Activated CD8-positive, alpha-beta memory T cell treated with anti-CD3 and anti-CD28 coated beads for 4 hours (primary cell): Measurements from ENCODE around the gene SYMPK.

Experiments used
- DNase-seq, 2 donors: peaks; one replicate each; pipeline ENCODE4 v3.0.0-alpha.2; 2020; ENCODE audit warnings: low read depth in 2 of 2

The SYMPK gene

GRCh38 chr19:45781214-45782161, 81.5 kb downstream of the SYMPK start:
- no peak for DNase-seq

GRCh38 chr19:45780448-45781213, 82.3 kb downstream of the SYMPK start:
- DNase-seq, result no peak

GRCh38 chr19:45780146-45780447, 82.8 kb downstream of the SYMPK start:
- DNase-seq, result no peak

- DNase-seq, result peak; percentile 59 to 63
Observed at GRCh38 chr19:45779231-45780145, 83.5 kb downstream of the SYMPK start.

DNA sequence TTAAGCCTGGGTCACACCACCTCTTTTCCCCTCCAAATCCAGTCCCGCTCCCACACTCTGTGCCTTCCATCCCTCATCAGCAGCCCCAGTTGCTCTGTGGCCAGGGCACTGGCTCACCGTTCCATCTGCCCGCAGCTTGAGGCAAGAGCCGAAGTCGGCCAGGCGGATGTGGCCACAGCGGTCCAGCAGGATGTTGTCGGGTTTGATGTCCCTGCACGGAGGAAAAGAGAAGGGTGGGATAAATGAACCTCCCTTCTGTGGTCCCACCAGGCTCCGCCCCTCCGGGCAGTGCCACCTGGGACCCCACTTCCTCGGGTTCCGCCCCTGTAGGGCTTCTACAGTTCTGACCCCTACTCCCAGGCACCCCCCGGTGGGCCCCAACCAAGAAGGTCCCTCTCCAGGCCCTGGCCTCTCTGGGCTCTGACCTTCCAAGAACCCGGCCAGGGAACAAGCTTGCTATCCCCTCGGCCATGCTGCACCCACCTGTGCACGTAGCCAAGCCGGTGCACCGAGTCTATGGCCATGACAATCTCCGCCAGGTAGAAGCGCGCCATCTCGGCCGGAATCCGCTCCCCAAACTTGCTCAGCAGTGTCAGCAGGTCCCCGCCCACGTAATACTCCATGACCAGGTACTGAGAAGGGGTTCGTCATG, 84.8 kb downstream of the SYMPK start:
- no peak for DNase-seq

- DNase-seq, result no peak
Observed at GRCh38 chr19:45777395-45777961, 85.5 kb downstream of the SYMPK start.

GRCh38 chr19:45774765-45775164, 88.2 kb downstream of the SYMPK start:
- DNase-seq, result no peak

- DNase-seq, result no peak
Observed at GRCh38 chr19:45773384-45773783, 89.6 kb downstream of the SYMPK start.

- no peak for DNase-seq
Observed at GRCh38 chr19:45772912-45773311, 90.0 kb downstream of the SYMPK start.

DNA sequence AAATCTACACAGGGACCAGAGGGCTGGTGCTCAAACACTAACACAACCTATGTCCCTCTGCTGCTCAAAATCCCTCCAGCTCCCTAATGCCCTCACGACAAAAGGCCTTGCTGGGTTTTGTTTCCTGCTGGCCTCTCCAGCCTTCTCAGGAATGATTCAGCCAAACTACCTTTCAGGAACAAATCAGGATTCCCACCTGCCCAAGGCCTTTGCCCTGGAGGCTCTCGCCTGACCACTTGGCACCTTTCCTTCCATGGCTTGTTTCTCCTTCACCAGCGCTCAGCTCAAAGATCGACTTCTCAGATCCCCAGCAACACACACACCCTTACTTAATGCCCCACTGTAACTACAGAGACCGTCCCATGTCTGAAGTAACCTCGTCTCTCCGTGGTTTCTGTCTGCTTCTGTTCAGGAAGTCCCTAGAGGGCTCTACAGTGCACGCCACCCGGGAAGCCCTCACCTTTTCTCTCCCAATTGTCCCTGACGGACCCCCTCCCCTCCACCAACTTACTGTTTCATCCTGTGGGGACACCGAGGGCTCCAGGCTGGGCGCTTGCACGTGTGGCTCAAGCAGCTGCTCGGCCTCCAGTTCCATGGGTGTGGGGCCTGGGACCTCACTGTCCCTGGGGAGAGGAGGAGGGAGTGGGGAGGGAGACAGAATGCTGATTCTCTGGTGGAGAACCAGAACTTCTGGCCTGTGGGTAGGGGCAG, 90.7 kb downstream of the SYMPK start:
- no peak for DNase-seq

DNA sequence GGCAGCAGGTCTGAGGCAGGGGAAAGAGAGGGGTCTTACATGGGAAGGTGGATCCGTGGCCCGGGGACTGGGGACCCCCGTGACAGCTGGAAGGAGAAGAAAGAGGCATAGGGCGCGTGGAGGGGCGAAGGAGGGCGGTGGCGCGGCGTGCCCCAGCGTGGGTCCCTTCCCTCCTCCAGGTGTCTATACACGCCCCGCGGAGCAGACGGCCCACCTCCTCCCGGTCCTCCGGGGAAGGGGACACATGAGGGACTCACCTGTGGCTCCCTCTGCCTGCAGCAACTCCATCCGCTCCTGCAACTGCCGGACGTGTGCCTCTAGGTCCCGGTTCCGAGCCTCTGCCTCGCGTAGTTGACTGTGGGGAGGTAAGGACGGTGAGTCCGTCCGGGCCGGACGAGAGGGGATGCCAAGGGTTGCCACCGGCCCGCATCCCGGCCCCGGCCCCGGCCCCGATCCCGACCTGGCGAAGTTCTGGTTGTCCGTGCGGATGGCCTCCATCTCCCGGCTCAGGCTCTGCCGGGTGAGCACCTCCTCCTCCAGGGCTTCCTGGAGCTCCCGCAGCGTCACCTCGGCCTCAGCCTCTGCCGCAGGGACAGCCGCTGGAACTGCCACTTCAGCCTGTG, 91.5 kb downstream of the SYMPK start:
- DNase-seq, result no peak

DNA sequence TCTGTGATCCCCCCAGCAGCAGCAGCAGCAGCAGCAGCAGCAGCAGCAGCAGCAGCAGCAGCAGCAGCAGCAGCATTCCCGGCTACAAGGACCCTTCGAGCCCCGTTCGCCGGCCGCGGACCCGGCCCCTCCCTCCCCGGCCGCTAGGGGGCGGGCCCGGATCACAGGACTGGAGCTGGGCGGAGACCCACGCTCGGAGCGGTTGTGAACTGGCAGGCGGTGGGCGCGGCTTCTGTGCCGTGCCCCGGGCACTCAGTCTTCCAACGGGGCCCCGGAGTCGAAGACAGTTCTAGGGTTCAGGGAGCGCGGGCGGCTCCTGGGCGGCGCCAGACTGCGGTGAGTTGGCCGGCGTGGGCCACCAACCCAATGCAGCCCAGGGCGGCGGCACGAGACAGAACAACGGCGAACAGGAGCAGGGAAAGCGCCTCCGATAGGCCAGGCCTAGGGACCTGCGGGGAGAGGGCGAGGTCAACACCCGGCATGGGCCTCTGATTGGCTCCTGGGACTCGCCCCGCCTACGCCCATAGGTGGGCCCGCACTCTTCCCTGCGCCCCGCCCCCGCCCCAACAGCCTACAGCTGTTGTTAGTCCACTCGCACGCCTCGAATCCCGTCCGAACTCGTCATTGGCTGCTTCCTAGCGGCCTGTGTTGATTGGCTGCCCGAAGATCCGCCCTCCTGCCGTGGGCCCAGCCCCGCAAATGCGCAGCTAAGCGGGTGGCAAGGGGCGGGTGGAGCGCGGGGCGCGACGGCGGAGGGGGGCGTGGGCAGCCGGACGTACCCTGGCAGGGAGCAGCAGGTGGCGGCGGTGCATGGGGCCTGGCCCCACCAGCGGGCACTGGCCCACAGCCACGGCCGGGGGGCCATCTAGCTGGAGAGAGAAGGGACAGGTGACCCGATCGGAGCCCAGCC, 92.5 kb downstream of the SYMPK start:
- peak; percentile 80 to 82 for DNase-seq

DNA sequence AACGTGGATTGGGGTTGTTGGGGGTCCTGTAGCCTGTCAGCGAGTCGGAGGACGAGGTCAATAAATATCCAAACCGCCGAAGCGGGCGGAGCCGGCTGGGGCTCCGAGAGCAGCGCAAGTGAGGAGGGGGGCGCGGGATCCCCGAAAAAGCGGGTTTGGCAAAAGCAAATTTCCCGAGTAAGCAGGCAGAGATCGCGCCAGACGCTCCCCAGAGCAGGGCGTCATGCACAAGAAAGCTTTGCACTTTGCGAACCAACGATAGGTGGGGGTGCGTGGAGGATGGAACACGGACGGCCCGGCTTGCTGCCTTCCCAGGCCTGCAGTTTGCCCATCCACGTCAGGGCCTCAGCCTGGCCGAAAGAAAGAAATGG, 93.1 kb downstream of the SYMPK start:
- DNase-seq, result peak in 1 of 2 donors; percentile 20

DNA sequence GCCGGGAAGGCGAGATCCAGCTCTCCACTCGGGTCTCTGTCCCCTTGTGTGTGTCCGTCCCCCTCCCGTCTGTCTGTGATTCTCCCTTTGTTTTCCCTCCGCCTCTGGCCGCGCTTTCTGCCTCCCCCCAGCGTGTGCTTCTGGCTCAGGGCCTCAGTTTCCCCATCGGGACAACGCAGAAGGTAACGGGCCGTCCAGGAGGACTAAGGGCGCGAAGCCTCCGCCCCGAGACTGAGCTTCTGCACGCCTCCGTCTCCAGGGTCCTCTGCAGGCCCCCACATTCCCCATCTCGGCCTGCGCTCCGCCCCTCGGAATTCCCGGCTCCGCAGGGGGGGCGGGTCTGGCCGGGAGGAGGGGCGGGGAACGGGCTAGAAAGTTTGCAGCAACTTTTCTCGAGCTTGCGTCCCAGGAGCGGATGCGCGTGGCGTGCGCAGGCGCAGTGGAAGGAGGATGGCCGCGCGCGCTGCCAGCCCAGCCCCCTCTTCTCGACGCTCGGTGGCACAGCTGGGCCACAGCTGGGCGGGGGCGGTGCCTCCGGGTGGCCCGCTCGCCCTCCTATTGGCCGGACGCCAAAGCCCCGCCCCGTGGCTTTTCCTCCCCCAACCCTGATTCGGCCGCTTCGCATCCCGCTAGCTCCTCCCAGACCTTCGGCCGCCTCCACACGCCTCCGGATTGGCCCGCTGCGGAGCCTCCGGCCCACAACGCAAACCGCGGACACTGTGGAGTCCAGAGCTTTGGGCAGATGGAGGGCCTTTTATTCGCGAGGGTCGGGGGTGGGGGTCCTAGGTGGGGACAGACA, 93.8 kb downstream of the SYMPK start, which contains the start of gene SIX5:
Gene SIX5, minus strand, starts transcription at position 269 of the 799 bp plus-strand sequence. CDS start 408 bp downstream, outside the sequence.
- DNase-seq, result peak; percentile 85 to 86

- DNase-seq, result no peak
Observed at GRCh38 chr19:45768655-45768983, 94.3 kb downstream of the SYMPK start.

GRCh38 chr19:45767881-45768654, 94.9 kb downstream of the SYMPK start:
- DNase-seq, result no peak

DNA sequence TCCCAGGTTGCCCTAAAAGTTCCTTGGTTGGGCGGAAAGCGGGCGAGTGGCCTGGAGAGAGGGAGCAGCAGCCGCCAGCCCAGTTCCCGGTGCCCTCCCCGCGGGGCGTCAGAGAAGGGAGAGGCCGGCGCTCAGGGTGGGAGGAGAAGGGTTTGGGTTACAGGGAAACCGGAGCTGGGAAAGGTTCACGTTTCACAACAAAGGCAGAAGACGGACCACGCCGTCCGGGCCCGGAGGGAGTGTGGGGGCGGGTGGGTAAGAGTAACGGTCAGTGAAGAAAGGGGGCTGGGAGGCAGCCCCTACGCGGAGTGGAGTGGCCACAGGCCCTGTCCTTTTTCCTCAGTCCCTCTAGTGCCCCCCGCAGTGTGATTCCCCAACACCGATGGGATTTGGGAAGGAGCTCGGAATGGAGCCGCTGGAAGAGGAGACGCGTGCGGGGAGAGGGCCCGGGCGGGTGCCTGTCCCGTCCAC, 95.5 kb downstream of the SYMPK start:
- DNase-seq, result no peak
